HT-29 (cell line): ENCODE results near the gene LSM14B. TPM values are rescaled to one million over a fixed set of nuclear protein-coding genes. Genes with fewer than 3 reads are reported as not detected.
A peak's percentile ranks its signal among the peaks of the same experiment; 100 is the strongest.
"Not testable (repeated sequence)": the region's sequence is repeated elsewhere in the genome, so short reads cannot be mapped to it uniquely, and the experiment has no call there.

Experiments
- DNase-seq: peaks from one replicate; pipeline ENCODE4 v3.0.0-alpha.2; 2015; ENCODE audit warnings: low spot score
- total RNA-seq: library from RNA; depleted of rRNA; stranded (reverse); fragments of >200 nt; shearing (Covaris generic); gene quantifications from 2 replicates; pipeline ENCODE4 v1.2.3, GENCODE V29; 2014; rRNA removed

The LSM14B gene
- 76.1 and 80.0 TPM in 2 replicates for total RNA-seq

GRCh38 chr20:62121776-62122653 is at the start of gene LSM14B:
TSS of gene LSM14B (plus strand) at chr20:62122475. CDS start at chr20:62122667, 192 bp downstream.
- DNase-seq = peak; percentile 99

- DNase-seq = no peak
These were observed 49.0 kb upstream of the LSM14B start for GRCh38 chr20:62073323-62073722.

- no peak for DNase-seq
These were observed 43.1 kb upstream of the LSM14B start for GRCh38 chr20:62079166-62079565.

GRCh38 chr20:62080249-62080990 is 41.9 kb upstream of the LSM14B start:
- no peak for DNase-seq

GRCh38 chr20:62083312-62083711 is 39.0 kb upstream of the LSM14B start:
- DNase-seq = no peak

- DNase-seq = not testable (repeated sequence)
These were observed 38.1 kb upstream of the LSM14B start for GRCh38 chr20:62084224-62084623.

GRCh38 chr20:62085206-62085605 is 37.1 kb upstream of the LSM14B start:
- DNase-seq = no peak

GRCh38 chr20:62087227-62087626 is 35.0 kb upstream of the LSM14B start:
- no peak for DNase-seq

GRCh38 chr20:62087632-62088031 is 34.6 kb upstream of the LSM14B start:
- no peak for DNase-seq

- peak; percentile 72 for DNase-seq
These were observed 33.8 kb upstream of the LSM14B start for GRCh38 chr20:62088258-62089127.

GRCh38 chr20:62089393-62089792 is 32.9 kb upstream of the LSM14B start:
- DNase-seq = no peak

- no peak for DNase-seq
These were observed 25.6 kb upstream of the LSM14B start for GRCh38 chr20:62096421-62097380.

GRCh38 chr20:62097881-62098407 is 24.3 kb upstream of the LSM14B start:
- no peak for DNase-seq

GRCh38 chr20:62101078-62101477 is 21.2 kb upstream of the LSM14B start:
- no peak for DNase-seq

- DNase-seq = no peak
These were observed 18.6 kb upstream of the LSM14B start for GRCh38 chr20:62103508-62104233.

- no peak for DNase-seq
These were observed 18.0 kb upstream of the LSM14B start for GRCh38 chr20:62104234-62104789.

- DNase-seq = no peak
These were observed 17.4 kb upstream of the LSM14B start for GRCh38 chr20:62104791-62105345.

- no peak for DNase-seq
These were observed 16.7 kb upstream of the LSM14B start for GRCh38 chr20:62105592-62105991.

GRCh38 chr20:62111148-62111547 is 11.1 kb upstream of the LSM14B start:
- DNase-seq = no peak
